ENCODE results near the gene LHX6.

- TF ChIP-seq, protein P1, sequence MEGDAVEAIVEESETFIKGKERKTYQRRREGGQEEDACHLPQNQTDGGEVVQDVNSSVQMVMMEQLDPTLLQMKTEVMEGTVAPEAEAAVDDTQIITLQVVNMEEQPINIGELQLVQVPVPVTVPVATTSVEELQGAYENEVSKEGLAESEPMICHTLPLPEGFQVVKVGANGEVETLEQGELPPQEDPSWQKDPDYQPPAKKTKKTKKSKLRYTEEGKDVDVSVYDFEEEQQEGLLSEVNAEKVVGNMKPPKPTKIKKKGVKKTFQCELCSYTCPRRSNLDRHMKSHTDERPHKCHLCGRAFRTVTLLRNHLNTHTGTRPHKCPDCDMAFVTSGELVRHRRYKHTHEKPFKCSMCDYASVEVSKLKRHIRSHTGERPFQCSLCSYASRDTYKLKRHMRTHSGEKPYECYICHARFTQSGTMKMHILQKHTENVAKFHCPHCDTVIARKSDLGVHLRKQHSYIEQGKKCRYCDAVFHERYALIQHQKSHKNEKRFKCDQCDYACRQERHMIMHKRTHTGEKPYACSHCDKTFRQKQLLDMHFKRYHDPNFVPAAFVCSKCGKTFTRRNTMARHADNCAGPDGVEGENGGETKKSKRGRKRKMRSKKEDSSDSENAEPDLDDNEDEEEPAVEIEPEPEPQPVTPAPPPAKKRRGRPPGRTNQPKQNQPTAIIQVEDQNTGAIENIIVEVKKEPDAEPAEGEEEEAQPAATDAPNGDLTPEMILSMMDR (IDR thresholded peaks at IDR 0.05; ENCODE audit: insufficient read depth, low read length): no peak
- no peak for TF ChIP-seq POLR2AphosphoS5 (IDR thresholded peaks at IDR 0.05; ENCODE audit: low read depth)
These were observed 68.9 kb downstream of the LHX6 start for GRCh38 chr9:122159925-122160246.
